Activated CD8-positive, alpha-beta memory T cell treated with anti-CD3 and anti-CD28 coated beads for 36 hours (primary cell): ENCODE results near the gene PRDM16. TPM values are rescaled to one million over a fixed set of nuclear protein-coding genes. Genes with fewer than 3 reads are reported as not detected.

Experiments
- CTCF ChIA-PET: fragments of 350-600 bp; sonication (Branson Sonifier 250); formaldehyde crosslinking; loops from one replicate; lab custom pipeline; 2021; ENCODE audit warnings: antibody characterized with exemption; lab: Charles Lee
- POLR2A ChIA-PET: fragments of 350-600 bp; sonication (Branson Sonifier 250); formaldehyde crosslinking; loops from one replicate; lab custom pipeline; 2021; ENCODE audit warnings: antibody characterized with exemption; lab: Charles Lee
- total RNA-seq, 2 experiments: library from RNA; stranded (reverse); gene quantifications; one replicate each; pipeline ENCODE4 v1.2.3, GENCODE V29; 2021

PRDM16 gene
- total RNA-seq, 2 experiments from 2014 or later: not detected

GRCh38 chr1:3457910-3458883 lies 389.2 kb downstream of the PRDM16 start:
- ChIA-PET POLR2A (no interaction called here), CTCF (interaction anchor here (1.3 kb wide), 1 partner anchor 161 kb away, joined by 3 read pairs; no protein-coding TSS in a partner anchor)

- CTCF ChIA-PET: interaction anchor here (1.3 kb wide), 1 partner anchor 159 kb away, joined by 3 read pairs; no protein-coding TSS in a partner anchor
- POLR2A ChIA-PET: no interaction called here
These were observed 390.3 kb downstream of the PRDM16 start for GRCh38 chr1:3459051-3459908.

- POLR2A ChIA-PET: no interaction called here
These were observed 391.1 kb downstream of the PRDM16 start for GRCh38 chr1:3459940-3460671.

GRCh38 chr1:3460672-3461131 lies 391.7 kb downstream of the PRDM16 start:
- CTCF ChIA-PET: no interaction called here
- POLR2A ChIA-PET: no interaction called here

More at GRCh38 chr1:3459940-3460671, 391.1 kb downstream of the PRDM16 start:
- CTCF ChIA-PET: no interaction called here

- CTCF ChIA-PET: no interaction called here
- POLR2A ChIA-PET: no interaction called here
These were observed 392.4 kb downstream of the PRDM16 start for GRCh38 chr1:3461238-3461933.

- CTCF ChIA-PET: no interaction called here
- POLR2A ChIA-PET: no interaction called here
These were observed 392.9 kb downstream of the PRDM16 start for GRCh38 chr1:3461934-3462275.

- ChIA-PET CTCF (no interaction called here), POLR2A (no interaction called here)
These were observed 393.5 kb downstream of the PRDM16 start for GRCh38 chr1:3462356-3463012.

GRCh38 chr1:3463013-3463385 lies 394.0 kb downstream of the PRDM16 start:
- ChIA-PET POLR2A (no interaction called here), CTCF (no interaction called here)

- ChIA-PET POLR2A (no interaction called here), CTCF (interaction anchor here (0.9 kb wide), 1 partner anchor 18 kb away, joined by 3 read pairs; no protein-coding TSS in a partner anchor)
These were observed 394.4 kb downstream of the PRDM16 start for GRCh38 chr1:3463408-3463863.

- POLR2A ChIA-PET: no interaction called here
- CTCF ChIA-PET: interaction anchor here (0.9 kb wide), 1 partner anchor 18 kb away, joined by 3 read pairs; no protein-coding TSS in a partner anchor
These were observed 395.1 kb downstream of the PRDM16 start for GRCh38 chr1:3463891-3464648.

GRCh38 chr1:3464649-3465025 lies 395.6 kb downstream of the PRDM16 start:
- POLR2A ChIA-PET: no interaction called here
- CTCF ChIA-PET: no interaction called here

- ChIA-PET CTCF (no interaction called here), POLR2A (no interaction called here)
These were observed 396.3 kb downstream of the PRDM16 start for GRCh38 chr1:3465091-3465934.

GRCh38 chr1:3465935-3466321 lies 396.9 kb downstream of the PRDM16 start:
- CTCF ChIA-PET: no interaction called here
- POLR2A ChIA-PET: no interaction called here

GRCh38 chr1:3466366-3467075 lies 397.5 kb downstream of the PRDM16 start:
- ChIA-PET CTCF (no interaction called here), POLR2A (no interaction called here)

GRCh38 chr1:3467096-3468036 lies 398.4 kb downstream of the PRDM16 start:
- POLR2A ChIA-PET: no interaction called here
- CTCF ChIA-PET: no interaction called here
